ENCODE results near the gene TUBE1. TPM values are rescaled to one million over a fixed set of nuclear protein-coding genes. Genes with fewer than 3 reads are reported as not detected.
A peak's percentile ranks its signal among the peaks of the same experiment; 100 is the strongest.

TUBE1 gene
- total and polyA plus RNA-seq, 2 of the 4 experiments (the other 2 are of a cell fraction) = 7.9 to 8.6 TPM

DNA sequence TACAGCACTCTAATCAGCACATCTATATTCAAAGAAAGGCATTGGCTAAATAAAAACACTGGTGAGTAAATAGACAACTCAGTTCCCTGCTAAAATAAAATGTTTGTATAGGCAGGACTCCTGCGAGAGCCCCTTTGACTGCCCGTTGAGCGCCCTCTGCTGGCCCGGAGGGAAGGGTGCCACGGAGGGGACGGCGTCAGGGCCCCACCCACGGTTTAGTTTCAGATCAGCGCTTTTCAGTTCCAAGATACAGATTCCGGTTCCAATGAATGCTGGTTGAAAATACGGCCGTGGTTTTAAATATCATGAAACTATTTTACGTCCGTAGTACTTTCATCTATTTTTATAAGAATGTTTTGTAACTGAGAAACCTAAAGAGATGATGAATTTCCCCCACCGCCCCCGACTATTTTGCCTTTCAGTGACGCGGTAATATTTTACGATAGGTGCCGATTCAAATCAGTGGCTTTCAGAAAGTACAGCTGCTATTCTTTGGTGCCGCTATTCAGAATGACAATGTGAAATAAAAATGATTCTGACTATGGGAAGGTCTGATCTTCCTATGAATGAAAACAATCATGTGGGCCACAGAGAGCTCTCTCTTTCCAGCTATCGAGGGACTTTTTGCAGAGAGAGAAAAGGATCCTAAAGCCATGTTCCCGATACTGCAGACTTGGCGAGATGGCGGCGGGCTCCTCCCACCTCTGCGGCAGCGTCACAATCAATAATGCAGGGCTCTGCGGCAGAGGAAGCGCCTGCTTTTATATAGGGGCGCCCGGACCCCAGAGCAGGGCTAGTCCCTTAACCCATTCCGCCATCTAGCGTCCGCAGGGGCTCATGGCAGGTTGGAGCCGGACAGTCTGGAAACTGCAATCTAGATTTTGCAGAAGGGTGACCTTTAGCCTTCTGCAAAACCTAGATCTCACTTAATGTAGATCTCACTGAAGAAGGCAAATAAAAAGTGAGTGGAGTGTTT is 44.0 kb downstream of the TUBE1 start (continued):
- TF ChIP-seq, protein P1, sequence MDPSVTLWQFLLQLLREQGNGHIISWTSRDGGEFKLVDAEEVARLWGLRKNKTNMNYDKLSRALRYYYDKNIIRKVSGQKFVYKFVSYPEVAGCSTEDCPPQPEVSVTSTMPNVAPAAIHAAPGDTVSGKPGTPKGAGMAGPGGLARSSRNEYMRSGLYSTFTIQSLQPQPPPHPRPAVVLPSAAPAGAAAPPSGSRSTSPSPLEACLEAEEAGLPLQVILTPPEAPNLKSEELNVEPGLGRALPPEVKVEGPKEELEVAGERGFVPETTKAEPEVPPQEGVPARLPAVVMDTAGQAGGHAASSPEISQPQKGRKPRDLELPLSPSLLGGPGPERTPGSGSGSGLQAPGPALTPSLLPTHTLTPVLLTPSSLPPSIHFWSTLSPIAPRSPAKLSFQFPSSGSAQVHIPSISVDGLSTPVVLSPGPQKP (IDR thresholded peaks at IDR 0.05; ENCODE audit: borderline replicate concordance, low read depth, low read length) = no peak

DNA sequence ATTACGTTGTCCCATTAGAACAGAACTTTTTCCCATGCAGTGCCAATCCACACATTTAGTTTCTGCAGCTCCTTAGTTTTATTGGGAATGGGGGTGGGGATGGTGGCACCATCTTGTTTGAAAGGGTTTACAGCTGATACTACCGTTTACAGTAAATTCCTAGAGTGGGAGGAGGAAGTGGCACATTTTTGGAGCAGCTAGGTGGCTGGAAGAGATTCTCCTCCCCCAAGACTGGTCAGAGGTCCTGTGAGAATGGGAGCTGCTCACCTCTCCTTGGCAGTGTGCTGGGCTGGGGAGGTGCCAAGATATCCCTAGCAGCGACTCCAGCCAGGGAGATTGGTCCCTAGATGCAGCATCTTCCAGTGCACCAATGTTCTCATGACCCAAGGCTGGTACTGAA is 45.7 kb downstream of the TUBE1 start:
- H3K4me2 ChIP-seq (ENCODE audit: low read depth, low read length) = no peak overlapping the region
- H3K9me1 ChIP-seq (ENCODE audit: insufficient read depth, low read length) = peaks cover 18% of the 10 kb centered on the region; the same call in 1 of the 2 replicates
- peaks cover 14% of the 10 kb centered on the region for H3K4me1 ChIP-seq (ENCODE audit: control insufficient read depth, insufficient read depth, low read length)
- BruUV-seq (replicated peaks) = no TSS peak
- H3K27me3 ChIP-seq (ENCODE audit: control insufficient read depth, insufficient read depth, low read length) = no peaks in the 10 kb centered on the region
- no peak overlapping the region for H3K4me3 ChIP-seq (ENCODE audit: insufficient read depth, low read depth, low read length)
- H4K91ac ChIP-seq (ENCODE audit: insufficient read depth, low read depth, low read length) = no peak overlapping the region; the same call in 1 of the 2 replicates
- no peaks in the 10 kb centered on the region for H3K9me3 ChIP-seq (ENCODE audit: control insufficient read depth, insufficient read depth, low read length)
- H2AFZ ChIP-seq (replicated peaks; ENCODE audit: low read length, poor library complexity) = peak overlapping the region; percentile 28
- H4K20me1 ChIP-seq (ENCODE audit: insufficient read depth, low read length) = no peaks in the 10 kb centered on the region
- H2AK5ac ChIP-seq (ENCODE audit: low read depth, low read length) = no peak overlapping the region
- H2BK120ac ChIP-seq (ENCODE audit: low read depth, low read length) = no peak overlapping the region
- in situ Hi-C loops (cut with MboI; ENCODE audit: low sequenced_read_pairs) (loop anchor here (25.0 kb wide), 2 partner anchors 679 to 1004 kb away; no protein-coding TSS in a partner anchor), dilution Hi-C loops (cut with HindIII; ENCODE audit: low sequenced_read_pairs, unreplicated experiment) (no loop called here), intact Hi-C loops (cut with micrococcal nuclease) (loop anchor here (5.0 kb wide), 3 partner anchors 439 to 1029 kb away; partner anchors contain the start of gene REV3L)
- H4K5ac ChIP-seq (ENCODE audit: low read depth, low read length) = no peak overlapping the region
- H3K79me1 ChIP-seq (ENCODE audit: low read depth in 1 of 2, low read length in 2 of 2) = no peaks in the 10 kb centered on the region
- ChIA-PET POLR2A (ENCODE audit: unreplicated experiment) (no interaction called here), CTCF (interaction anchor here (0.7 kb wide), 1 partner anchor 23 kb away, joined by 3 read pairs; no protein-coding TSS in a partner anchor)
- no peak overlapping the region for H3K9ac ChIP-seq (ENCODE audit: low read depth, low read length)
- H3K56ac ChIP-seq (ENCODE audit: extremely low read depth, insufficient read depth, low read length) = no peak overlapping the region
- no peak overlapping the region for H3K23ac ChIP-seq (ENCODE audit: low read depth, low read length)
- peak overlapping the region; percentile 17 for H2AK9ac ChIP-seq (replicated peaks; ENCODE audit: low read depth, low read length, poor library complexity)
- TF ChIP-seq CEBPB (IDR thresholded peaks at IDR 0.05; ENCODE audit: low read depth, low read length) (no peak), SMC3 (IDR thresholded peaks at IDR 0.05; ENCODE audit: low read depth, low read length) (no peak)
- TF ChIP-seq, protein P1 (IDR thresholded peaks at IDR 0.05; ENCODE audit: borderline replicate concordance, low read depth, low read length) = no peak
- no peak overlapping the region for H3K4ac ChIP-seq (ENCODE audit: low read depth, low read length)
- H2BK5ac ChIP-seq (ENCODE audit: low read depth, low read length, poor library complexity, severe bottlenecking) = no peak overlapping the region
- no peak overlapping the region for H3K18ac ChIP-seq (ENCODE audit: low read depth, low read length)
- no peak overlapping the region for H2BK15ac ChIP-seq (ENCODE audit: low read depth, low read length)
- DNase-seq = no peak
- no peak for ATAC-seq (ENCODE audit: low read depth)
- no peak overlapping the region for H4K8ac ChIP-seq (ENCODE audit: low read depth in 2 of 2, low read length in 2 of 2)
- H3K27ac ChIP-seq (ENCODE audit: insufficient read depth, low read length) = no peak overlapping the region
- H3K14ac ChIP-seq (replicated peaks; ENCODE audit: low read depth, low read length) = no peak overlapping the region
- H3K36me3 ChIP-seq (ENCODE audit: control insufficient read depth, insufficient read depth, low read length) = no peaks in the 10 kb centered on the region
- H2BK20ac ChIP-seq (ENCODE audit: low read depth, low read length) = no peak overlapping the region; the same call in 1 of the 2 replicates
- no CpG with 5 or more reads among the region's 3 CpGs for WGBS, 2 experiments (ENCODE audit: extremely low coverage in 2 of 2, insufficient read length in 1 of 2)

All from IMR-90 (cell line).